CD4-positive, alpha-beta T cell treated with Interferon gamma for 1 hour (primary cell): ENCODE results near the gene PTPRS.

Experiments
- DNase-seq: peaks from one replicate; pipeline ENCODE4 v3.0.0-alpha.2; 2020

PTPRS gene

GRCh38 chr19:5305163-5305562 lies 35.4 kb downstream of the PTPRS start:
- DNase-seq = no peak

GRCh38 chr19:5304486-5304885 lies 36.1 kb downstream of the PTPRS start:
- no peak for DNase-seq

- DNase-seq = no peak
Observed at GRCh38 chr19:5303208-5303607, 37.4 kb downstream of the PTPRS start.

- DNase-seq = no peak
Observed at GRCh38 chr19:5302396-5302795, 38.2 kb downstream of the PTPRS start.

- no peak for DNase-seq
Observed at GRCh38 chr19:5299137-5299536, 41.5 kb downstream of the PTPRS start.

GRCh38 chr19:5298471-5298901 lies 42.1 kb downstream of the PTPRS start:
- DNase-seq = no peak

- no peak for DNase-seq
Observed at GRCh38 chr19:5297272-5297669, 43.3 kb downstream of the PTPRS start.

GRCh38 chr19:5296457-5297271 lies 43.9 kb downstream of the PTPRS start:
- DNase-seq = no peak

- no peak for DNase-seq
Observed at GRCh38 chr19:5296021-5296420, 44.6 kb downstream of the PTPRS start.

- DNase-seq = no peak
Observed at GRCh38 chr19:5294403-5295160, 46.0 kb downstream of the PTPRS start.

GRCh38 chr19:5293612-5294378 lies 46.8 kb downstream of the PTPRS start:
- DNase-seq = no peak

- peak; percentile 51 for DNase-seq
Observed at GRCh38 chr19:5292822-5293611, 47.6 kb downstream of the PTPRS start.

GRCh38 chr19:5292453-5292821 lies 48.2 kb downstream of the PTPRS start:
- peak; percentile 9 for DNase-seq

GRCh38 chr19:5291588-5292193 lies 48.9 kb downstream of the PTPRS start:
- DNase-seq = no peak
